ENCODE measurements around the gene UGT8. TPM values are rescaled to one million over a fixed set of nuclear protein-coding genes. Genes with fewer than 3 reads are reported as not detected.

Gene UGT8
- total RNA-seq, 1 donor from 2014 or later, result not detected

- intact Hi-C loops (cut with micrococcal nuclease), result loop anchor here (10.0 kb wide), 1 partner anchor 736 kb away; no protein-coding TSS in a partner anchor
Measured at GRCh38 chr4:114690571-114690970, 92.0 kb downstream of the UGT8 start.

DNA sequence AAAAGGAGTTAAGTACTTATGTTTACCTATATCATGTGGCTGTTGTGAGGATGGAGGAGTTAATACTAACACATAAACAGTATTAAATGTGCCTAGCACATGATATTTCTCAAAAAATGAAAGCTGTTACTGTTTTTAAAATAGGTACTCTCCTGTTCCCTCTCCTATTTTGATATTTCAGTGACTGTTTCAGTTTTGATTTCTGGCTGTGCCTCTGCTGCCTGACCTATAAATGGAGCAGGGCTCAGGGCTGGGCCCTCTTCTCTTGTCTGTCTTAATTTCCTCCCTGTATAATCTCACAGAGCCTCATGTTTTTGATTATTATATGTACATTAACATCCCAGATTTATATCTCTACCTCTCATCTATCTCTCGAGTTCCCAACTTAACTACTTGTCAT is 93.3 kb downstream of the UGT8 start:
- intact Hi-C loops (cut with micrococcal nuclease), result loop anchor here (10.0 kb wide), 1 partner anchor 737 kb away; no protein-coding TSS in a partner anchor

DNA sequence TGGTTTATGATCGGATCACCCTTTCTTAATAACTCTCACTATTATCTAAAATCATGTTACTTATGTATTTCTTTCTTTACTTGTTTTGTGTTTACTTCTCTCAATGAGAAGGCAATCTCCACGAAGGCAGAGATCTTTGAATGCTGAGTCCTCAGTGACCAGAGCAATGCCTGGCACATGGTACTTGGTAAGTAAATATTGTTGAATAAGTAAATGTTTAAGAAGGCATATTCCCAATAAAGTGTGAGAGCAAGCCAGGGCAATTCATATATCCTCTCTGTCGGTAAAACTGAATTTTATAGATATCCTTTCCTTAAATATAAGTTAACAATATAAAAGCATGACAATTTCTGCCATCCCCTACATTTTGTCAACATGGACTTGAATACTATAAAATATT is 94.4 kb downstream of the UGT8 start:
- intact Hi-C loops (cut with micrococcal nuclease), result loop anchor here (10.0 kb wide), 1 partner anchor 738 kb away; no protein-coding TSS in a partner anchor

- intact Hi-C loops (cut with micrococcal nuclease), result loop anchor here (1.0 to 10.0 kb wide), 5 partner anchors 308 to 1416 kb away; no protein-coding TSS in a partner anchor
Measured at GRCh38 chr4:114694770-114695169, 96.2 kb downstream of the UGT8 start.

DNA sequence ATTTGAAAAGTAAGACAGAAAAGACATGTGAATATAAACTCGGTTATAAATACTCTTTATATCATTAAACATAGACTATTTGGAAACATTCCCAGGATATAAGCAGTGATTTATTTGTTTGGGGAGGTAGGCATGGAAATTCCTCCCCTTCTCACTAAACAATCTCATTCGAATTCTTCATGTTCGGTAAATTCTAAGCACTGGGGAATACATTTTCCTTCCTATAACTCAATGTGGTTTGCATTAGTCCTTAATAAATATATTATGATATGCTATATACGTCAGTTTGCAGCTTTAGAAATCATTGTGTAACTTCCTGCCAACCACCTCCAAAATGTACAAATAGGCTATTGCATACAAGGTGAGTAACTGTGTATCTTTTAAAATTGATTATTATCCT is 99.6 kb downstream of the UGT8 start:
- intact Hi-C loops (cut with micrococcal nuclease), result loop anchor here (10.0 kb wide), 1 partner anchor 743 kb away; no protein-coding TSS in a partner anchor

GRCh38 chr4:114701491-114701890 is 102.9 kb downstream of the UGT8 start:
- intact Hi-C loops (cut with micrococcal nuclease), result no loop called here

GRCh38 chr4:114717432-114717831 is 118.8 kb downstream of the UGT8 start:
- intact Hi-C loops (cut with micrococcal nuclease), result no loop called here

DNA sequence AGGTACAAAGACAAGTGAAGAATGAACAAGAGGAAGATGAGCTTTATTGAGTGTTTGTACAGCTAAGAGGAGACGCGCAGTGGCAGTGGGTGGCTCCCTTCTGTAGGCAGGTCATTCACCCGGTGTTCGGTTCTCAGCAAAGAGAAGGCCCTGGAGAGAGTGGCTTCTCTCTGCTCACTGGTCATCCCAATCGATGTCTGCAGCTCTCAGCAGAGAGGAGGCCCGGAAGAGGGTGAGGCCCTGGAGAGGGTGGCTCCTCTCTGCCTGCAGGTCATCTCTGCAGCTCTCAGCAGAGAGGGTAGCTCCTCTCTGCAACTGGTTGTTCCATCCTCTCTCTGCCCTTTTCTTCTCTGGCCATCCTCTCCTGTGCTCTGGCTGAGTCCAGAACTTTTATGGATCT is 126.5 kb downstream of the UGT8 start:
- intact Hi-C loops (cut with micrococcal nuclease), result no loop called here

DNA sequence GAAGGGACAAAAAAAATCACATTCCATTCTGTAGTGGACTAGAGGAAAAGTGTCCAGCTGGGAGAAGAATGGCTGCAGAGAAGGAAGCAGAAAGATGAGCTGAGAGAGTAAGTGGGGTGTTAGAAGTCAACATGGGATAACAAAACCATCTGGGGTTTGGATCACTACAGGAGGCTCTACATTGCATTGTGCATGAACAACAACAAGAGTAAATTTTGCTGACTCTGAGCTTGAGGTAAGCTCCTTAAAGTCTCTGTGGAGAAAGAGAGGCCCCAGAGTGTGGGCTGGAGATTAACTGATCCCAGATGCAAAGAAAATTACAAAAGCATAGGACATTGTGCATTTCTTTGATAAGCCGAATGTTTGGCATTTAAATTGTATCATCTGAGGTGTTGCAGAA is 128.9 kb downstream of the UGT8 start:
- intact Hi-C loops (cut with micrococcal nuclease), result no loop called here
